K562 (cell line): Measurements from ENCODE around the gene CTDSPL. TPM values are rescaled to one million over a fixed set of nuclear protein-coding genes. Genes with fewer than 3 reads are reported as not detected.

Source experiments
- CBX3 ChIP-seq, 2 experiments: IDR thresholded peaks; 1 replicate in 1 of 2; 2 replicates in 1 of 2; pipeline ENCODE4 v1.6.1; 2012; ENCODE audit warnings: inconsistent platforms in 2 of 2, low read length in 2 of 2, borderline replicate concordance in 1 of 2, control low read depth in 1 of 2
- E4F1 ChIP-seq: fragments of 250-450 bp; sonication (Bioruptor Pico); IDR thresholded peaks from 2 replicates; pipeline ENCODE4 v1.5.0; 2021; ENCODE audit warnings: mild to moderate bottlenecking, borderline replicate concordance
- HDGF ChIP-seq: fragments of 450-650 bp; IDR thresholded peaks from 2 replicates; pipeline ENCODE4 v1.6.1; 2016
- HOMEZ ChIP-seq: fragments of 250-450 bp; sonication (Bioruptor Pico); IDR thresholded peaks from 2 replicates; pipeline ENCODE4 v1.4.0; 2020; ENCODE audit warnings: mild to moderate bottlenecking, moderate library complexity
- KLF16 ChIP-seq: IDR thresholded peaks from 2 replicates; pipeline ENCODE4 v1.6.1; 2016; ENCODE audit warnings: antibody characterized with exemption
- MGA ChIP-seq: fragments of 450-650 bp; IDR thresholded peaks from 2 replicates; pipeline ENCODE4 v1.6.1; 2016; ENCODE audit warnings: mild to moderate bottlenecking, moderate library complexity
- TBL1XR1 ChIP-seq, 2 experiments: IDR thresholded peaks; 2 replicates each; pipeline ENCODE4 v1.6.1; 2012; ENCODE audit warnings: improper control_type of control experiment in 2 of 2, low read length in 2 of 2, mild to moderate bottlenecking in 1 of 2
- ZNF780A ChIP-seq: fragments of 250-450 bp; sonication (Bioruptor Pico); IDR thresholded peaks from 2 replicates; pipeline ENCODE4 v1.5.0; 2021; ENCODE audit warnings: mild to moderate bottlenecking
- polyA plus RNA-seq, 8 experiments: library from polyadenylated mRNA; depleted of rRNA in 4 of 8; stranded (reverse) in 5 of 8; unstranded in 3 of 8; fragments of >200 nt; fragmentation: Nextera tagmentation in 2 of 8; fragmentation: Illumina TruSeq in 1 of 8; extraction: Ambion mirVana in 2 of 8; extraction: Trizol in 1 of 8; gene quantifications; 2 replicates each; pipeline versions ENCODE4 v1.2.1 to v1.2.3, GENCODE V29; 2011 to 2014; ENCODE audit warnings: inconsistent platforms in 1 of 8, missing spikeins in 1 of 8
- total RNA-seq, 7 experiments: library from RNA; depleted of rRNA in 6 of 7; stranded (reverse); fragments of >200 nt in 6 of 7; fragmentation: Illumina TruSeq in 2 of 7; extraction: Trizol in 2 of 7; gene quantifications; 2 replicates each; pipeline versions ENCODE4 v1.2.1 to v1.2.3, GENCODE V29; 2011 to 2021; ENCODE audit warnings: low replicate concordance in 1 of 7
- TF ChIP-seq, protein P1 (sequence below), 2 experiments: fragments of 450-650 bp; conservative IDR thresholded peaks; 2 replicates each; pipeline ENCODE4 v1.6.1; 2017; ENCODE audit warnings: mild to moderate bottlenecking in 2 of 2, moderate library complexity in 2 of 2

Gene CTDSPL
- total and polyA plus RNA-seq, 9 of the 15 experiments (the other 6 are each of a cell fraction or from before 2014, with no cell fraction given): 5.1 to 19.3 (median 11.3) TPM

GRCh38 chr3:37996785-37997301, 135.2 kb downstream of the CTDSPL start (continued):
- TF ChIP-seq E4F1 (CRISPR knock-in tag): 0 out of 2 replicates have a peak, but pooled peaks have one; percentile 21
- no peak for TF ChIP-seq HOMEZ (CRISPR knock-in tag)
- peak in 1 of 2 experiments; percentile 98; a peak in 2 of 3 replicates for TF ChIP-seq CBX3 (IDR thresholded peaks at IDR 0.05; ENCODE audit: borderline replicate concordance in 1 of 2, low read length in 2 of 2)
- peak; percentile 83 for TF ChIP-seq HDGF
- peak; percentile 55; the same call in 1 of the 2 replicates for TF ChIP-seq KLF16
- TF ChIP-seq MGA: peak; percentile 76
- no peak for TF ChIP-seq ZNF780A (CRISPR knock-in tag)
- TF ChIP-seq, protein P1, sequence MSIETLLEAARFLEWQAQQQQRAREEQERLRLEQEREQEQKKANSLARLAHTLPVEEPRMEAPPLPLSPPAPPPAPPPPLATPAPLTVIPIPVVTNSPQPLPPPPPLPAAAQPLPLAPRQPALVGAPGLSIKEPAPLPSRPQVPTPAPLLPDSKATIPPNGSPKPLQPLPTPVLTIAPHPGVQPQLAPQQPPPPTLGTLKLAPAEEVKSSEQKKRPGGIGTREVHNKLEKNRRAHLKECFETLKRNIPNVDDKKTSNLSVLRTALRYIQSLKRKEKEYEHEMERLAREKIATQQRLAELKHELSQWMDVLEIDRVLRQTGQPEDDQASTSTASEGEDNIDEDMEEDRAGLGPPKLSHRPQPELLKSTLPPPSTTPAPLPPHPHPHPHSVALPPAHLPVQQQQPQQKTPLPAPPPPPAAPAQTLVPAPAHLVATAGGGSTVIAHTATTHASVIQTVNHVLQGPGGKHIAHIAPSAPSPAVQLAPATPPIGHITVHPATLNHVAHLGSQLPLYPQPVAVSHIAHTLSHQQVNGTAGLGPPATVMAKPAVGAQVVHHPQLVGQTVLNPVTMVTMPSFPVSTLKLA (conservative IDR thresholded peaks at IDR 0.05): peak; percentile 94 to 95
- peak in 1 of 2 experiments; percentile 97; a peak in 2 of 4 replicates for TF ChIP-seq TBL1XR1 (IDR thresholded peaks at IDR 0.05; ENCODE audit: low read length in 2 of 2)
